ENCODE measurements around the gene IPO7. TPM values are rescaled to one million over a fixed set of nuclear protein-coding genes. Genes with fewer than 3 reads are reported as not detected.
A peak's percentile ranks its signal among the peaks of the same experiment; 100 is the strongest.

IPO7 gene
- total RNA-seq, 6 donors from 2014 or later = 37.7 to 184 (median 94.8) TPM

GRCh38 chr11:9462806-9463537 is 78.5 kb downstream of the IPO7 start:
- no peak for ATAC-seq (ENCODE audit: low FRiP score in 2 of 2)
- H3K27ac ChIP-seq = peak overlapping the region in 2 of 4 donors; percentile 99
- no peak for DNase-seq

DNA sequence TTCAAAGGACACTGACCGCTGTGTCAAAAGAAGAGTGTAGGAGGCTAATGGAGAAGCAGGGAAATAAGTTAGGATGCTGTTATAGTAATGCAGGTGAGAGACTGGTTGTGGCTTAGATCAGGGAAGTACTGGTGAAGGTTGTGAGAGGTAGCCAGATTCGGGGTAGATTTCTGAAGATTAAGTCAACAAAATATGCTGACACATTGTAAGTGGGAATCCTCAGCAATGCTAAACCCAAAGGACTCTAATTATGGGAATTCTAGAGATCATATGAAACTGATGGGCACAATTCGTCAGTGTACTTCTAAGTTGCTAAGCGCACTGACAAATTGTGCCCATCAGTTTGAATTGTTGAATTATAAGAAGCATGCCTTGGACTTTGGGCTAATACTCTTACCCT is 86.3 kb downstream of the IPO7 start:
- no peak overlapping the region for H3K27ac ChIP-seq
- no peak for ATAC-seq (ENCODE audit: low FRiP score in 2 of 2)
- TF ChIP-seq EP300 (IDR thresholded peaks at IDR 0.05) (no peak), POLR2A (IDR thresholded peaks at IDR 0.05) (no peak), POLR2AphosphoS5 (IDR thresholded peaks at IDR 0.05) (no peak)
- TF ChIP-seq, protein P1, sequence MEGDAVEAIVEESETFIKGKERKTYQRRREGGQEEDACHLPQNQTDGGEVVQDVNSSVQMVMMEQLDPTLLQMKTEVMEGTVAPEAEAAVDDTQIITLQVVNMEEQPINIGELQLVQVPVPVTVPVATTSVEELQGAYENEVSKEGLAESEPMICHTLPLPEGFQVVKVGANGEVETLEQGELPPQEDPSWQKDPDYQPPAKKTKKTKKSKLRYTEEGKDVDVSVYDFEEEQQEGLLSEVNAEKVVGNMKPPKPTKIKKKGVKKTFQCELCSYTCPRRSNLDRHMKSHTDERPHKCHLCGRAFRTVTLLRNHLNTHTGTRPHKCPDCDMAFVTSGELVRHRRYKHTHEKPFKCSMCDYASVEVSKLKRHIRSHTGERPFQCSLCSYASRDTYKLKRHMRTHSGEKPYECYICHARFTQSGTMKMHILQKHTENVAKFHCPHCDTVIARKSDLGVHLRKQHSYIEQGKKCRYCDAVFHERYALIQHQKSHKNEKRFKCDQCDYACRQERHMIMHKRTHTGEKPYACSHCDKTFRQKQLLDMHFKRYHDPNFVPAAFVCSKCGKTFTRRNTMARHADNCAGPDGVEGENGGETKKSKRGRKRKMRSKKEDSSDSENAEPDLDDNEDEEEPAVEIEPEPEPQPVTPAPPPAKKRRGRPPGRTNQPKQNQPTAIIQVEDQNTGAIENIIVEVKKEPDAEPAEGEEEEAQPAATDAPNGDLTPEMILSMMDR (IDR thresholded peaks at IDR 0.05) = no peak
- peaks cover 11 to 45% (median 32%) of the 10 kb centered on the region in 4 donors for H3K36me3 ChIP-seq
- WGBS, 2 donors = 94 to 95% methylated on average over 4 of the region's 4 CpGs
- H3K9me3 ChIP-seq = no peaks in the 10 kb centered on the region
- no peaks in the 10 kb centered on the region for H3K4me1 ChIP-seq
- no peaks in the 10 kb centered on the region for H3K27me3 ChIP-seq
- DNase-seq = no peak
- H3K4me3 ChIP-seq = no peak overlapping the region

More at GRCh38 chr11:9462806-9463537, 78.5 kb downstream of the IPO7 start:
- peaks cover 15 to 23% (median 19%) of the 10 kb centered on the region in 4 donors for H3K4me1 ChIP-seq
- 83 to 90% methylated on average over 8 of the region's 8 CpGs for WGBS, 2 donors
- no peaks in the 10 kb centered on the region for H3K9me3 ChIP-seq
- no peaks in the 10 kb centered on the region for H3K36me3 ChIP-seq
- no peak overlapping the region for H3K4me3 ChIP-seq
- no peaks in the 10 kb centered on the region for H3K27me3 ChIP-seq
- TF ChIP-seq EP300 (IDR thresholded peaks at IDR 0.05) (no peak), POLR2A (IDR thresholded peaks at IDR 0.05) (no peak), POLR2AphosphoS5 (IDR thresholded peaks at IDR 0.05) (no peak)
- TF ChIP-seq, protein P1 (IDR thresholded peaks at IDR 0.05) = no peak

GRCh38 chr11:9473408-9473807 is 89.0 kb downstream of the IPO7 start:
- no peaks in the 10 kb centered on the region for H3K27me3 ChIP-seq

DNA sequence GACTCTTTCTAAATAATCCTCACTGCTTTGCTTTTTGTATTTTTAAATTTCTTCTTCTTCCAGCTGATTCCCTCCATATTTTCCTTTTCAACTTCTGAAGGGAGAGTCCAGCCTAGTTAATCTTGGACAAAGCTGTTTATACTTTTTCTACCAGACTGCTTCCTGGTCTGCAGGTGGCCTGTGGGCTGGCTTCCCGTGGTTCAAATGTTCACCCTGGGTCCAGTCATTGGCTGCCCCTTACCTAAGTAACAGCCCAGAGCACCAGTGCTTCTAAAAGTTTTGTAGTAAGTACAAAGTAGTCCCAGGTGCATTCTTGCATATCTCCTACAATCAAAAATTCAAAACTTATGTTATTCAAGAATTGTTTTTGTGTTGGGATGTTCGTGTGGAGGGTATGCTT is 95.4 kb downstream of the IPO7 start:
- H3K27ac ChIP-seq = no peak overlapping the region
- no peaks in the 10 kb centered on the region for H3K27me3 ChIP-seq
- H3K9me3 ChIP-seq = no peaks in the 10 kb centered on the region
- H3K36me3 ChIP-seq = peaks cover 19 to 82% (median 40%) of the 10 kb centered on the region in 4 donors
- DNase-seq (no peak), ATAC-seq (ENCODE audit: low FRiP score in 2 of 2) (no peak)
- 77 to 86% methylated on average over 2 of the region's 2 CpGs for WGBS, 2 donors
- H3K4me3 ChIP-seq = no peak overlapping the region
- TF ChIP-seq, protein P1 (IDR thresholded peaks at IDR 0.05) = no peak
- TF ChIP-seq EP300 (IDR thresholded peaks at IDR 0.05) (no peak), POLR2AphosphoS5 (IDR thresholded peaks at IDR 0.05) (no peak), POLR2A (IDR thresholded peaks at IDR 0.05) (no peak)
- no peaks in the 10 kb centered on the region for H3K4me1 ChIP-seq

More at GRCh38 chr11:9473408-9473807, 89.0 kb downstream of the IPO7 start:
- Histone ChIP-seq H3K27ac (no peak overlapping the region), H3K4me1 (no peaks in the 10 kb centered on the region), H3K4me3 (no peak overlapping the region), H3K36me3 (peaks cover 11 to 59% (median 42%) of the 10 kb centered on the region in 4 donors), H3K9me3 (no peaks in the 10 kb centered on the region)
- no peak for DNase-seq
- TF ChIP-seq POLR2A (IDR thresholded peaks at IDR 0.05) (no peak), EP300 (IDR thresholded peaks at IDR 0.05) (no peak), POLR2AphosphoS5 (IDR thresholded peaks at IDR 0.05) (no peak)
- TF ChIP-seq, protein P1 (IDR thresholded peaks at IDR 0.05) = no peak
- ATAC-seq (ENCODE audit: low FRiP score in 2 of 2) = no peak

All from upper lobe of left lung (tissue), 6 donors.